ENCODE results near the gene JARID2. TPM values are rescaled to one million over a fixed set of nuclear protein-coding genes. Genes with fewer than 3 reads are reported as not detected.

JARID2 gene
- total RNA-seq, 3 donors from 2014 or later = 10.5 to 13.9 (median 11.5) TPM

DNA sequence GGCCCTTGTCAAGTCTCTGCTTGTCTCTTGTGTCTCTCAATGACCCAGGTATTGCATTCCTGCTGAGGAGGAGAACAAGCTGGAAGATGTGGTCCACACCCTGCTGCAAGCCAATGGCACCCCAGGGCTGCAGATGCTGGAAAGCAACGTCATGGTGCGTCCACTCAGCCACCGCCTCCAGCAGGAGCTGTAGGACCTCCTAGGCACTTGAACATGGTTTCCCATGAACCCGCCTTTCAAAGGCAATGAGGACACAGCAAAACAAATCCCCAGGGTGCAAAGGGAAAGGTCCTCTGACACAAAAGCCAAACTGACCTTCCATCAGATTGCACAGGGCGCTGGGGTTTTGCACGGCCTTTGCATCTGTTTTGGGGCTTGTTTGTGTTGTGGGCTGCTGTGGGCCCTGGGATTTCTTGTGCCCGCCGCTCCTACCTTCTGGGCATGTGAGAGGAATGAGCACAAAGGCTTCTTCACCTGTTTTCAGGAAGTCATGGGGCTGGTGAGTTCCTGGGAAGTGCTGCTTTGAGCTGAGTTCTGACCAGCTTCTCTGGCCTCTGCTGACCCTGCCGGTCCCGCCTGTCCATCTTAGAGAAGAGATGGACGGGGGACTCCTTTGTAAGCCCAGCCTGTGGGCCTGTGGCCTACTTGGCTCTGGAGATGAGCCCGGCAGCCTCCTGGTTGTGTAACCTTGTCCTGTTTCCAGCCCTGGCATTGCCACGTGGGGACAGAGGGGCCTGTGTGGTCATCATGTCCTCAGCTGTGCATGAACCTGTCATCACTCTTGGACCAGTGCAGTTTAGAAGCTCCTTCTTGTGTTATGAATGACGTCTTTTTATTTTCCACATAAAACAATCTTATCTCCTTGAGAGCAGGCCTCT lies 265.6 kb downstream of the JARID2 start:
- Histone ChIP-seq H3K4me1 (peaks cover 0 to 7% of the 10 kb centered on the region in 2 donors), H3K27ac (no peak overlapping the region), H3K27me3 (no peaks in the 10 kb centered on the region), H3K9me3 (no peaks in the 10 kb centered on the region), H3K4me3 (no peak overlapping the region), H3K36me3 (no peaks in the 10 kb centered on the region)
- TF ChIP-seq POLR2AphosphoS5 (IDR thresholded peaks at IDR 0.05) = no peak
- TF ChIP-seq, protein P1, sequence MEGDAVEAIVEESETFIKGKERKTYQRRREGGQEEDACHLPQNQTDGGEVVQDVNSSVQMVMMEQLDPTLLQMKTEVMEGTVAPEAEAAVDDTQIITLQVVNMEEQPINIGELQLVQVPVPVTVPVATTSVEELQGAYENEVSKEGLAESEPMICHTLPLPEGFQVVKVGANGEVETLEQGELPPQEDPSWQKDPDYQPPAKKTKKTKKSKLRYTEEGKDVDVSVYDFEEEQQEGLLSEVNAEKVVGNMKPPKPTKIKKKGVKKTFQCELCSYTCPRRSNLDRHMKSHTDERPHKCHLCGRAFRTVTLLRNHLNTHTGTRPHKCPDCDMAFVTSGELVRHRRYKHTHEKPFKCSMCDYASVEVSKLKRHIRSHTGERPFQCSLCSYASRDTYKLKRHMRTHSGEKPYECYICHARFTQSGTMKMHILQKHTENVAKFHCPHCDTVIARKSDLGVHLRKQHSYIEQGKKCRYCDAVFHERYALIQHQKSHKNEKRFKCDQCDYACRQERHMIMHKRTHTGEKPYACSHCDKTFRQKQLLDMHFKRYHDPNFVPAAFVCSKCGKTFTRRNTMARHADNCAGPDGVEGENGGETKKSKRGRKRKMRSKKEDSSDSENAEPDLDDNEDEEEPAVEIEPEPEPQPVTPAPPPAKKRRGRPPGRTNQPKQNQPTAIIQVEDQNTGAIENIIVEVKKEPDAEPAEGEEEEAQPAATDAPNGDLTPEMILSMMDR (IDR thresholded peaks at IDR 0.05) = no peak
- DNase-seq (ENCODE audit: low spot score in 2 of 2) = no peak
- intact Hi-C loops (cut with DNase I; ENCODE audit: low total_unique reads) = no loop called here

DNA sequence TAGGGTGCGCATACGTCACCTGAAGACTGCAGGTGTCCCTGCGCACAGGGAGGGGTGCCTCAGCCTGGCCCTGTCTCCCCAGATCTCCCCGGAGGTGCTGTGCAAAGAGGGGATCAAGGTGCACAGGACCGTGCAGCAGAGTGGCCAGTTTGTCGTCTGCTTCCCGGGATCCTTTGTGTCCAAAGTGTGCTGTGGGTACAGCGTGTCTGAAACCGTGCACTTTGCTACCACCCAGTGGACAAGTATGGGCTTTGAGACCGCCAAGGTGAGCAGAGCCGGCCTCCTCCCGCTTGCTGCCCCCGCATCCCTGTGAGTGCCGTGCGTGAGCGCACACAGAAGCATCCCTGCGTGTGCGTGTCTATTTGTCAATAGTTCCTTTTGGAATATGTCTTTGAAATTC lies 266.3 kb downstream of the JARID2 start:
- Histone ChIP-seq H3K27me3 (no peaks in the 10 kb centered on the region), H3K4me3 (no peak overlapping the region), H3K27ac (no peak overlapping the region), H3K9me3 (no peaks in the 10 kb centered on the region), H3K4me1 (peaks cover 0 to 7% of the 10 kb centered on the region in 2 donors), H3K36me3 (peaks cover 5% of the 10 kb centered on the region)
- no peak for DNase-seq (ENCODE audit: low spot score in 2 of 2)
- intact Hi-C loops (cut with DNase I; ENCODE audit: low total_unique reads) = no loop called here
- TF ChIP-seq POLR2AphosphoS5 (IDR thresholded peaks at IDR 0.05) = no peak
- TF ChIP-seq, protein P1 (IDR thresholded peaks at IDR 0.05) = no peak
- TF ChIP-seq POLR2A (IDR thresholded peaks at IDR 0.05) = no peak

DNA sequence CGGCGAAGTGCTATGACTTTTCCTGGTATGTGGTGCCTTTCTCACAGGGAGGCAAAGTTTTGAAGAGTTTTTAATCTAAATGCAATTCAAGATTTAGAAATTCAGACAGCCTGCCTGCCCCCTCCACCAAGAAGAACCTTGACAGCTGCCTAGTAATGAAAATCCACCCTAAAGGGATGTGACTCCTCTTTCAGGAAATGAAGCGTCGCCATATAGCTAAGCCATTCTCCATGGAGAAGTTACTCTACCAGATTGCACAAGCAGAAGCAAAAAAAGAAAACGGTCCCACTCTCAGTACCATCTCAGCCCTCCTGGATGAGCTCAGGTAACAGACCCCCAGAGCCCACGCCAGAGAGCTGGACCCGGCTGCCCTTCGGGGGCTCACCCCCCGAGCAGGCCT lies 266.9 kb downstream of the JARID2 start:
- H3K27ac ChIP-seq = no peak overlapping the region
- no peak overlapping the region for H3K4me3 ChIP-seq
- H3K36me3 ChIP-seq = peaks cover 8% of the 10 kb centered on the region
- H3K27me3 ChIP-seq = no peaks in the 10 kb centered on the region
- intact Hi-C loops (cut with DNase I; ENCODE audit: low total_unique reads) = no loop called here
- TF ChIP-seq POLR2AphosphoS5 (IDR thresholded peaks at IDR 0.05) = no peak
- TF ChIP-seq POLR2A (IDR thresholded peaks at IDR 0.05) = no peak
- TF ChIP-seq, protein P1 (IDR thresholded peaks at IDR 0.05) = no peak
- no peaks in the 10 kb centered on the region for H3K9me3 ChIP-seq
- H3K4me1 ChIP-seq = peaks cover 0 to 7% of the 10 kb centered on the region in 2 donors
- DNase-seq (ENCODE audit: low spot score in 2 of 2) = no peak

DNA sequence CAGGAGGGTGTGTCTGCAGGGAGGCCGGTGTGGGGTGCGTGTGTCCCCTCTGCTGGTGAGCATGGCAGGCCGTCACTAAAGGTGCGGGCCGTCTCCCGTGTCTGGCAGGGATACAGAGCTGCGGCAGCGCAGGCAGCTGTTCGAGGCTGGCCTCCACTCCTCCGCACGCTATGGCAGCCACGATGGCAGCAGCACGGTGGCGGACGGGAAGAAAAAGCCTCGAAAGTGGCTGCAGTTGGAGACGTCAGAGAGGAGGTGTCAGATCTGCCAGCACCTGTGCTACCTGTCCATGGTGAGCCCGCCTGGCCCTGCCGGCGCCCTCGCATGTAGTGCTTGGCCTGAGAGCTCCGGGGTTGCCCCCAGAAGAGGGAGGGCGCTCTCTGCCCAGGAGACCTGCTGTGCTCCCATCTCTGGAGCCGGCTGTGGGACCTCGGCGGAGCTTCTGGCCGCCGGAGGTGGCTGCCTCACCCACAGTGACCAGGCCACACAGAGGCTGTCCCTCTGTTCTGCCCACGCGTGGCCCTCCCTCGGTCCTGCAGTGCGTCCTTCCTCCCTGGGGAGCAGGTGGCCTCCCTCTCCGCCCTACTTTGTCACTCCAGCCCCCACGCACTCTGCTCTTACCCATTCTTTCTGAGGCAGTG lies 267.4 kb downstream of the JARID2 start:
- Histone ChIP-seq H3K36me3 (peaks cover 8% of the 10 kb centered on the region), H3K27ac (no peak overlapping the region), H3K27me3 (no peaks in the 10 kb centered on the region), H3K9me3 (no peaks in the 10 kb centered on the region), H3K4me1 (peaks cover 0 to 7% of the 10 kb centered on the region in 2 donors), H3K4me3 (no peak overlapping the region)
- intact Hi-C loops (cut with DNase I; ENCODE audit: low total_unique reads) = no loop called here
- no peak for DNase-seq (ENCODE audit: low spot score in 2 of 2)
- TF ChIP-seq POLR2A (IDR thresholded peaks at IDR 0.05) (no peak), POLR2AphosphoS5 (IDR thresholded peaks at IDR 0.05) (no peak)
- TF ChIP-seq, protein P1 (IDR thresholded peaks at IDR 0.05) = no peak

All from breast epithelium (tissue), 4 donors.